Gastroesophageal sphincter (tissue), 4 donors: ENCODE results near the gene CLEC4G. TPM values are rescaled to one million over a fixed set of nuclear protein-coding genes. Genes with fewer than 3 reads are reported as not detected.
A peak's percentile ranks its signal among the peaks of the same experiment; 100 is the strongest.

Experiments used
- ATAC-seq: fragments of 150-250 bp; one replicate; pipeline ENCODE4 v1.9.1; 2016; ENCODE audit warnings: mild to moderate bottlenecking, moderate library complexity
- H3K27ac ChIP-seq, 4 donors: fragments of 200-600 bp; sonication (generic) in 3 of 4; 1 replicate in 3 of 4; 2 replicates in 1 of 4; pipeline ENCODE4 v1.5.1; 2016 to 2019
- H3K27me3 ChIP-seq: fragments of 200-600 bp; sonication (generic); one replicate; pipeline ENCODE4 v1.5.1; 2019
- H3K36me3 ChIP-seq, 2 donors: fragments of 200-600 bp; sonication (generic); one replicate each; pipeline ENCODE4 v1.5.1; 2019; ENCODE audit warnings: control low read depth in 1 of 2
- H3K4me1 ChIP-seq, 3 donors: fragments of 200-600 bp; sonication (generic); 1 replicate in 2 of 3; 2 replicates in 1 of 3; pipeline ENCODE4 v1.5.1; 2016 to 2019; ENCODE audit warnings: control low read depth in 2 of 3
- H3K4me3 ChIP-seq, 2 donors: fragments of 200-600 bp; sonication (generic); one replicate each; pipeline ENCODE4 v1.5.1; 2019; ENCODE audit warnings: mild to moderate bottlenecking in 1 of 2, moderate library complexity in 1 of 2
- H3K9me3 ChIP-seq, 3 donors: fragments of 200-600 bp; sonication (generic); one replicate each; pipeline ENCODE4 v1.5.1; 2017 to 2019; ENCODE audit warnings: control low read depth in 2 of 3
- CTCF ChIP-seq, 4 experiments: fragments of 200-600 bp in 2 of 4; fragments of 450-650 bp in 2 of 4; sonication (generic) in 1 of 4; IDR thresholded peaks; one replicate each; pipeline ENCODE4 v1.5.1; 2017 to 2019; ENCODE audit warnings: antibody characterized with exemption in 4 of 4, mild to moderate bottlenecking in 2 of 4, moderate library complexity in 2 of 4
- EP300 ChIP-seq: sonication (generic); formaldehyde crosslinking; IDR thresholded peaks from one replicate; pipeline ENCODE4 v1.6.1; 2017; ENCODE audit warnings: antibody characterized with exemption, mild to moderate bottlenecking
- POLR2A ChIP-seq, 2 donors: fragments of 450-650 bp; IDR thresholded peaks; one replicate each; pipeline ENCODE4 v1.6.1; 2017; ENCODE audit warnings: antibody characterized with exemption in 2 of 2, mild to moderate bottlenecking in 2 of 2, moderate library complexity in 1 of 2
- POLR2AphosphoS5 ChIP-seq: sonication (generic); formaldehyde crosslinking; IDR thresholded peaks from one replicate; pipeline ENCODE4 v1.6.1; 2017; ENCODE audit warnings: antibody characterized with exemption
- WGBS, 2 donors: methylation state at CpG; one replicate each; pipeline ENCODE4 v1.1.5; 2018; ENCODE audit warnings: low coverage in 1 of 2; 5-methylcytosine and 5-hydroxymethylcytosine counted together
- total RNA-seq, 4 donors: library from RNA; depleted of rRNA; stranded (reverse); fragments of >200 nt; gene quantifications; one replicate each; pipeline ENCODE4 v1.1.0, GENCODE V29; 2016

The CLEC4G gene
- total RNA-seq, 4 donors from 2014 or later, result 1.1 to 6.8 (median 5.5) TPM; not detected in 1

DNA sequence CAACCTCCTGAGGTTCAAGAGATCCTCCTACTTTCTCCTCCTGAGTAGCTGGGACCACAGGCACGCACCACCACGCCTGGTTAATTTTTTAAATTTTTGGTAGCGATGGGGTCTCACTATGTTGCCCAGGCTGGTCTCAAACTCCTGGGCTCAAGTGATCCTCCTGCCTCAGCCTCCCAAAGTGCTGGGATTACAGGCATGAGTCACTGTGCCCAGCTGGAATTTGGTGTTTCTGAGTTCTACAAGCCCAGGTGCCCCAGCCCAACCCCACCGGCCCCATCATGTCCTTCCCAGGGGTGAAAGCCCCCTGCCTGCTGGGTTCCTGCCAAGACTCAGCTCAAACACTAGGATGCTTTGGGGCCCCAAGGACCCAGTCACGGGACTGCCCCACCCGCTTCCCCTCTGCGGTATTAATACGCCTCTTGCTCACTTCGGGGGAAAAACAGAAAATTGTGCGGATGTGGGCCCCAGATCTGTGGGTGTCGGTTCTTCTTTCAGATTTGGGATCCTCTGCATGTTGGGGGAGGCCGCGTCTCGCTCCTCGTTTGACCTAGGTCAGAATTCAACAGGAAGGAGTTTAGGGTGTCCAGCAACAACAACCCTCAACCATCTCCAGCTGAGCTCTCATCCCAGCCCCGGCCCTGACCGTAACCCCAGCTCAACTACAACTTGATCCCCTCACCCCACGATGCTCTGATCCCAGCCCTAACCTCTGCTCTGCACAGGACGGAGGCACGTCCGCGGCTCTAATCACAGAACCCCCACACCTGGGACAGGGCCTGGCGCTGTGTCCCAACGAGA, 26.3 kb downstream of the CLEC4G start:
- no peaks in the 10 kb centered on the region for H3K36me3 ChIP-seq
- H3K4me3 ChIP-seq, result no peak overlapping the region
- peak overlapping the region in 2 of 4 donors; percentile 10 to 17 for H3K27ac ChIP-seq
- no peak for ATAC-seq
- no peaks in the 10 kb centered on the region for H3K4me1 ChIP-seq
- TF ChIP-seq POLR2AphosphoS5, result no peak
- H3K27me3 ChIP-seq, result peaks cover 70% of the 10 kb centered on the region
- 44 to 90% methylated on average over 3 to 16 of the region's 24 CpGs for WGBS, 2 donors
- H3K9me3 ChIP-seq, result no peaks in the 10 kb centered on the region

DNA sequence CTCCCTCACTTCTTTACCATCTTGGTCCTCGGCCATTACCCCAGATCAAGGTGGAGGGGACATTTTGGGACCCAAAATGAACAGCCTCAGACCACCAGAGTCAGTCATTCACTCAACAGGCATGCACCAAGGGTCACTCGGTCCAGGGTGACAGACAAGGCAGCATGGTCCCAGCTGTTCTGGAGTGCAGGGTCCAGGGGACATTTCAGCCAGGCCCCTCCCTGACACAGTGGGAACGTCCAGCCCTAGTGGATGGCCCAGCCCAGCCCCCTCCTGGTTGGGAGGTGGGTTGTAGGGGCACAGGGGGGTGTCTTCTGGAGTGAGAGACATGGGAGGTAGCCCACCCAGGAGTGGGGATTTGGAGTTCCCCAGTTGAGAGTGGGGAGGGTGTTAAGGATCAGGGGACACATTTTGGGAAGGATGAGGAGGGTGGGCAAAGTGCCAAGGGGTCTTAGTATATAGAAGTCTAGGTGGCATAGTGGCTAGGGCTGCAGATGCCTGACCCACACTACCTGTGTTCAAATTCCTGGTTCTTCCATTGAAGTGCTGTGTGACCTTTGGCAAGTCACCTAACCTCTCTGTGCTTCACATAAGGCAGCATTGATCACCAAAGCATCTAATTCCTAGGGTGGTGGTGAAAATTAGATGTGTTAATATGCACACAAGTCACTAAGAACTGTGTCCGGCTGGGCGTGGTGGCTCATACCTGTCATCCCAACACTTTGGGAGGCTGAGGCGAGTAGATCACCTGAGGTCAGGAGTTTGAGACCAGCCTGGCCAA, 27.4 kb downstream of the CLEC4G start:
- WGBS, 2 donors, result 100% methylated on average over 3 of the region's 6 CpGs; no CpG with 5 or more reads in 1 of the 2 donors
- ATAC-seq, result no peak

GRCh38 chr19:7703332-7703731, 28.6 kb downstream of the CLEC4G start:
- H3K9me3 ChIP-seq, result no peaks in the 10 kb centered on the region
- H3K27ac ChIP-seq, result no peak overlapping the region
- 44 to 62% methylated on average over 8 of the region's 8 CpGs for WGBS, 2 donors
- H3K4me1 ChIP-seq, result no peaks in the 10 kb centered on the region
- TF ChIP-seq POLR2A (IDR thresholded peaks at IDR 0.05) (no peak), EP300 (no peak), CTCF (IDR thresholded peaks at IDR 0.05) (no peak), POLR2AphosphoS5 (no peak)
- no peak overlapping the region for H3K4me3 ChIP-seq
- no peak for ATAC-seq
- peaks cover 73% of the 10 kb centered on the region for H3K27me3 ChIP-seq
- H3K36me3 ChIP-seq, result no peaks in the 10 kb centered on the region

More for the DNA sequence above, 27.4 kb downstream of the CLEC4G start:
- no peaks in the 10 kb centered on the region for H3K9me3 ChIP-seq
- H3K27me3 ChIP-seq, result peaks cover 69% of the 10 kb centered on the region
- H3K4me3 ChIP-seq, result no peak overlapping the region
- no peaks in the 10 kb centered on the region for H3K36me3 ChIP-seq
- TF ChIP-seq EP300, result no peak
- no peak for TF ChIP-seq POLR2AphosphoS5
- no peak for TF ChIP-seq CTCF (IDR thresholded peaks at IDR 0.05)
- no peak for TF ChIP-seq POLR2A (IDR thresholded peaks at IDR 0.05)
- no peaks in the 10 kb centered on the region for H3K4me1 ChIP-seq
- no peak overlapping the region for H3K27ac ChIP-seq

- Histone ChIP-seq H3K4me1 (no peaks in the 10 kb centered on the region), H3K36me3 (no peaks in the 10 kb centered on the region), H3K9me3 (no peaks in the 10 kb centered on the region), H3K27me3 (peaks cover 85% of the 10 kb centered on the region), H3K27ac (no peak within 1 kb of the TSS), H3K4me3 (no peak within 1 kb of the TSS)
- no peak for TF ChIP-seq EP300
- TF ChIP-seq POLR2A (IDR thresholded peaks at IDR 0.05), result no peak
- no peak for TF ChIP-seq CTCF (IDR thresholded peaks at IDR 0.05)
- no peak for TF ChIP-seq POLR2AphosphoS5
- no peak for ATAC-seq
- 52 to 53% methylated on average over 9 to 10 of the region's 20 CpGs for WGBS, 2 donors
Observed at GRCh38 chr19:7701654-7702457, 30.1 kb downstream of the CLEC4G start, which contains the start of gene FCER2. TSS of gene FCER2 (minus strand) at chr19:7702131. CDS start at chr19:7699760, 2,371 bp downstream.

DNA sequence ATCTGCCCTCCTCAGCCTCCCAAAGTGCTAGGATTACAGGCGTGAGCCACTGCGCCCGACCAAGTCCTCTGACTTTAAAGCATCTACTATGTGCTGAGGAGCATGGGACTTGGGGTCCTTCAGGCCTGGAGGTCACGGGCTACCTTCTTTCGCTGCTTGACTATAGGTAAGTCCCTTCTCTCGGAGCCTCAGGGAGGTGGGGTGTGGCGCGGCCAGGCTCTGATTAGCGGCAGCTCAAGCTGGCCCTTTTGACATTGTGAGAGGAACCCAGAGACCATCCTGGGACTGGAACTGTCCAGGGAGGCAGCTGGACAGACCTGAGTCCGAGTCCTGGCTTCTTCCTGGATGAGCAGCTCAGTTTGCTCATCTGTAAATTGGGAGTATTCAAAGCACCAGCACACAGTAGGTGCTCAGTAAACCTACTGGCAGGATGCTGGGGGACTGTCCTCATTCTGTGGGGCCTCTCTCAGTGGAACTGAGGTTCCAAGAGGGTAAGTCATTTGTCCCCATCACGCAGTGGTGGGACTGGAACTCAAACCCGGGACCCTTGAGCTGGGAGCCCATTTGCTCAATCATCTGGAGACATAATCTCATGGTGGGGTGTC, 30.8 kb downstream of the CLEC4G start:
- H3K4me1 ChIP-seq, result no peaks in the 10 kb centered on the region
- H3K4me3 ChIP-seq, result no peak overlapping the region
- TF ChIP-seq POLR2A (IDR thresholded peaks at IDR 0.05), result no peak
- TF ChIP-seq EP300, result no peak
- no peak for TF ChIP-seq CTCF (IDR thresholded peaks at IDR 0.05)
- no peak for TF ChIP-seq POLR2AphosphoS5
- H3K9me3 ChIP-seq, result no peaks in the 10 kb centered on the region
- peaks cover 92% of the 10 kb centered on the region for H3K27me3 ChIP-seq
- H3K36me3 ChIP-seq, result no peaks in the 10 kb centered on the region
- ATAC-seq, result no peak
- 80 to 100% methylated on average over 2 of the region's 12 CpGs for WGBS, 2 donors
- H3K27ac ChIP-seq, result no peak overlapping the region
